ENCODE results near the gene AUP1. TPM values are rescaled to one million over a fixed set of nuclear protein-coding genes. Genes with fewer than 3 reads are reported as not detected.
A peak's percentile ranks its signal among the peaks of the same experiment; 100 is the strongest.

AUP1 gene
- total and polyA plus RNA-seq, 2 of the 8 experiments (the other 6 are each of a cell fraction or from before 2014, with no cell fraction given) = 83.4 to 121 TPM

GRCh38 chr2:74515981-74516633, 13.4 kb downstream of the AUP1 start:
- H4K20me1 ChIP-seq (replicated peaks in 1 of 2; ENCODE audit: control insufficient read depth in 1 of 2, insufficient read depth in 2 of 2, low read length in 2 of 2) = peaks cover 2 to 4% of the 10 kb centered on the region in 2 experiments
- peak overlapping the region; percentile 84 for H4K8ac ChIP-seq (ENCODE audit: extremely low read depth, insufficient read depth, low read length)
- peak overlapping the region; percentile 92; the same call in 1 of the 2 replicates for H2BK15ac ChIP-seq (ENCODE audit: low read length)
- H2BK120ac ChIP-seq (replicated peaks; ENCODE audit: low read depth, low read length) = no peak overlapping the region
- H2BK20ac ChIP-seq (ENCODE audit: low read length) = no peak overlapping the region
- H3K9ac ChIP-seq (replicated peaks in 1 of 4; ENCODE audit: extremely low read depth in 1 of 4, low read depth in 3 of 4, low read length in 3 of 4) = peak overlapping the region in 1 of 4 experiments; percentile 13; a peak in 1 of 7 replicates
- H3K4me1 ChIP-seq (replicated peaks in 1 of 4; ENCODE audit: control insufficient read depth in 3 of 4, insufficient read depth in 4 of 4, low read length in 3 of 4) = peaks cover 0 to 24% (median 10%) of the 10 kb centered on the region in 4 experiments; a peak in 6 of 7 replicates
- peaks cover 0 to 19% (median 0%) of the 10 kb centered on the region in 4 experiments; a peak in 1 of 8 replicates for H3K36me3 ChIP-seq (ENCODE audit: control insufficient read depth in 2 of 4, insufficient read depth in 4 of 4, low read length in 3 of 4)
- no peak overlapping the region for H3K23ac ChIP-seq (ENCODE audit: insufficient read length)
- H3K23me2 ChIP-seq (ENCODE audit: low read depth, low read length) = peaks cover 10% of the 10 kb centered on the region; the same call in 1 of the 2 replicates
- H3K4me3 ChIP-seq (ENCODE audit: extremely low read depth in 1 of 4, insufficient read depth in 2 of 4, low read depth in 3 of 4, low read length in 4 of 4) = peak overlapping the region in 1 of 4 experiments; percentile 62; a peak in 3 of 8 replicates
- no peak overlapping the region for H3K4ac ChIP-seq (replicated peaks; ENCODE audit: insufficient read length, low read depth, low read length)
- H3K18ac ChIP-seq (ENCODE audit: extremely low read depth, low read length) = peak overlapping the region; percentile 83
- no peak overlapping the region for H2AK5ac ChIP-seq (ENCODE audit: low read depth, low read length)
- WGBS, 2 experiments (ENCODE audit: extremely low coverage in 1 of 2, insufficient coverage in 1 of 2, insufficient read length in 1 of 2, insufficient replicate concordance in 2 of 2, low coverage in 1 of 2, low lambda C conversion rate in 2 of 2, missing lambda C conversion rate in 1 of 2) = 12% methylated on average over 55 of the region's 72 CpGs; no CpG with 5 or more reads in 1 of the 2 experiments
- FAIRE-seq (no peak), DNase-seq (ENCODE audit: low read depth in 1 of 2, low spot score in 2 of 2) (peak in 1 of 2 experiments; percentile 95)
- POLR2A ChIA-PET (ENCODE audit: partially characterized antibody) = interaction anchor here (0.8 to 6.7 kb wide), 6 partner anchors 10 to 38 kb away, joined by 3 to 63 read pairs (median 10); partner anchors contain the start of genes AUP1, HTRA2, LBX2 and LOXL3
- H3K4me2 ChIP-seq (ENCODE audit: insufficient read depth in 1 of 2, low read depth in 2 of 2, low read length in 2 of 2) = peak overlapping the region; percentile 63 to 88
- H4K5ac ChIP-seq (ENCODE audit: insufficient read length, low read depth, low read length) = no peak overlapping the region
- H2BK5ac ChIP-seq (ENCODE audit: low read depth, low read length) = no peak overlapping the region
- H3K79me2 ChIP-seq (ENCODE audit: control insufficient read depth in 1 of 2, insufficient read depth in 2 of 2, low read length in 2 of 2) = no peaks in the 10 kb centered on the region
- peak overlapping the region; percentile 68; the same call in 1 of the 2 replicates for H2BK12ac ChIP-seq (ENCODE audit: low read depth, low read length)
- H3K27ac ChIP-seq (ENCODE audit: low read depth, low read length) = no peak overlapping the region
- H3K14ac ChIP-seq (ENCODE audit: insufficient read length) = no peak overlapping the region
- no peaks in the 10 kb centered on the region for H3K79me1 ChIP-seq (ENCODE audit: low read depth, low read length)
- peak overlapping the region; percentile 61; the same call in 1 of the 2 replicates for H2AFZ ChIP-seq (ENCODE audit: low read length)
- peak overlapping the region; percentile 45 for H4K91ac ChIP-seq (replicated peaks; ENCODE audit: insufficient read length, low read length)
- H3K27me3 ChIP-seq (replicated peaks in 1 of 4; ENCODE audit: control insufficient read depth in 3 of 4, extremely low read depth in 1 of 4, insufficient read depth in 3 of 4, low read length in 3 of 4) = peaks cover 68 to 93% (median 89%) of the 10 kb centered on the region in 4 experiments
- H3K56ac ChIP-seq (replicated peaks; ENCODE audit: insufficient read length, low read depth, low read length) = no peak overlapping the region
- CTCF ChIA-PET (ENCODE audit: partially characterized antibody) = interaction anchor here (0.8 to 4.2 kb wide), 6 partner anchors 12 to 34 kb away, joined by 3 to 20 read pairs (median 5); partner anchors contain the start of genes AUP1, CCDC142, HTRA2 and TTC31
- peaks cover 7 to 12% of the 10 kb centered on the region in 2 experiments for H3K9me3 ChIP-seq (ENCODE audit: insufficient read depth in 2 of 2, low read depth in 1 of 2, low read length in 1 of 2)
- peak in 1 of 2 experiments; percentile 91; a peak in 2 of 4 replicates for TF ChIP-seq HDAC2 (IDR thresholded peaks at IDR 0.05; ENCODE audit: borderline replicate concordance in 1 of 2, low read depth in 2 of 2, low read length in 2 of 2)
- peak; percentile 47 for TF ChIP-seq EZH2 (IDR thresholded peaks at IDR 0.05; ENCODE audit: low read depth, low read length, severe bottlenecking)
- peak; percentile 26; the same call in 1 of the 2 replicates for TF ChIP-seq EGR1 (IDR thresholded peaks at IDR 0.05; ENCODE audit: borderline replicate concordance, low read depth, low read length)
- TF ChIP-seq CTCF (IDR thresholded peaks at IDR 0.05; ENCODE audit: control extremely low read depth in 1 of 3, insufficient read depth in 1 of 3, low read depth in 1 of 3, low read length in 3 of 3) = no peak
- TF ChIP-seq KDM4A (IDR thresholded peaks at IDR 0.05; ENCODE audit: low read depth, low read length, severe bottlenecking) = peak; percentile 99
- TF ChIP-seq MAX (IDR thresholded peaks at IDR 0.05) = peak; percentile 99
- TF ChIP-seq CHD2 (IDR thresholded peaks at IDR 0.05; ENCODE audit: low read length) = peak; percentile 80
